Pancreas (tissue), 10 donors: ENCODE measurements around the gene MRPL48. TPM values are rescaled to one million over a fixed set of nuclear protein-coding genes. Genes with fewer than 3 reads are reported as not detected.

Source experiments
- ATAC-seq, 4 donors: fragments of 200-7000 bp; cut with Tn5 transposase; one replicate each; pipeline versions ENCODE4 v1.8.0 to v1.9.1; 2020; ENCODE audit warnings: mild to moderate bottlenecking in 4 of 4, moderate library complexity in 4 of 4
- DNase-seq, 6 donors: peaks; one replicate each; pipeline ENCODE4 v3.0.0-alpha.2; 2020
- FAIRE-seq: peaks from 2 replicates; lab custom pipeline; 2012; peaks lifted over from hg19 to GRCh38; lab: Jason Lieb, UNC
- H3K27ac ChIP-seq, 4 donors: fragments of 200-600 bp; sonication (generic); 1 replicate in 3 of 4; 2 replicates in 1 of 4; pipeline versions ENCODE4 v1.5.0 to v1.8.0; 2020
- H3K27me3 ChIP-seq, 4 donors: fragments of 200-600 bp; one replicate each; pipeline ENCODE4 v1.8.0; 2021
- H3K36me3 ChIP-seq, 3 donors: fragments of 200-600 bp; sonication (generic) in 1 of 3; one replicate each; pipeline versions ENCODE4 v1.5.0 to v1.8.0; 2020 to 2021
- H3K4me1 ChIP-seq, 3 donors: fragments of 200-600 bp; one replicate each; pipeline ENCODE4 v1.8.0; 2021
- H3K4me3 ChIP-seq, 4 donors: fragments of 200-600 bp; sonication (generic) in 2 of 4; one replicate each; pipeline versions ENCODE4 v1.5.0 to v1.8.0; 2020 to 2021
- H3K9me3 ChIP-seq, 4 donors: fragments of 200-600 bp; one replicate each; pipeline ENCODE4 v1.8.0; 2021
- CTCF ChIP-seq, 4 donors: fragments of 200-600 bp; sonication (generic) in 3 of 4; IDR thresholded peaks; one replicate each; pipeline versions ENCODE4 v1.5.0 to v1.8.0; 2021; ENCODE audit warnings: antibody characterized with exemption in 4 of 4
- WGBS, 2 donors: extraction: QIAGEN DNeasy Blood & Tissue Kit; methylation state at CpG; one replicate each; pipeline ENCODE4 v1.1.7; 2013; 5-methylcytosine and 5-hydroxymethylcytosine counted together
- intact Hi-C, 3 donors: fragments of 100-400 bp; cut with DNase I; formaldehyde crosslinking; loops; one replicate each; pipeline versions ENCODE4 v1.11.1 to v1.14.2; 2022
- polyA plus RNA-seq, 2 donors: library from polyadenylated mRNA; stranded (reverse); fragments of 200-250 nt; gene quantifications; one replicate each; pipeline ENCODE4 v1.2.3, GENCODE V29; 2013
- total RNA-seq, 6 donors: library from RNA; stranded (reverse); fragmentation: NEBNext Ultra II Directional in 4 of 6; extraction: Animal tissue kit (Norgen Biotek cat#: 25700) in 4 of 6; gene quantifications; one replicate each; pipeline versions ENCODE4 v1.2.1 to v1.2.4, GENCODE V29; 2021 to 2023
- donor health status: healthy with polysubstance abuse.
- donor health status: DM: no; HTN: no; CAD: no; lungs with moderate emphysema.
- donor health status: DM: no; HTN: no; CAD: no.
- donor health status: control.
- donor health status: control.
- donor health status: Bipolar disorder and iron deficiency.
- donor health status: DM: yes; HTN: yes; CAD: no.
- donor health status: DM: no; HTN: no; CAD: no.
- donor health status: DM: no; HTN: no; CAD: no.
- donor health status: DM: yes; HTN: yes; CAD: no.

Gene MRPL48
- total and polyA plus RNA-seq, 8 donors = 11.8 to 22.5 (median 17.5) TPM

GRCh38 chr11:73752903-73753302 lies 34.8 kb upstream of the MRPL48 start:
- H3K4me1 ChIP-seq = peaks cover 6 to 25% (median 10%) of the 10 kb centered on the region in 3 donors
- no peaks in the 10 kb centered on the region for H3K27me3 ChIP-seq
- H3K27ac ChIP-seq = peak overlapping the region in 1 of 4 donors; percentile 29
- intact Hi-C loops = no loop called here
- no peaks in the 10 kb centered on the region for H3K9me3 ChIP-seq
- no peak overlapping the region for H3K4me3 ChIP-seq
- H3K36me3 ChIP-seq = no peaks in the 10 kb centered on the region
- WGBS, 2 donors = 56% methylated on average over 7 of the region's 7 CpGs
- no peak for FAIRE-seq
- ATAC-seq = peak in 2 of 4 donors; percentile 53 to 54
- TF ChIP-seq CTCF (IDR thresholded peaks at IDR 0.05) = no peak
- no peak for DNase-seq

GRCh38 chr11:73753938-73754337 lies 33.7 kb upstream of the MRPL48 start:
- Histone ChIP-seq H3K27me3 (no peaks in the 10 kb centered on the region), H3K36me3 (no peaks in the 10 kb centered on the region), H3K9me3 (no peaks in the 10 kb centered on the region), H3K4me3 (no peak overlapping the region), H3K4me1 (peaks cover 14 to 27% (median 14%) of the 10 kb centered on the region in 3 donors), H3K27ac (no peak overlapping the region)
- WGBS, 2 donors = 64 to 71% methylated on average over 1 of the region's 1 CpG
- ATAC-seq = no peak
- no peak for FAIRE-seq
- TF ChIP-seq CTCF (IDR thresholded peaks at IDR 0.05) = no peak
- intact Hi-C loops = no loop called here
- DNase-seq = no peak

- DNase-seq (no peak), FAIRE-seq (no peak), ATAC-seq (no peak)
- H3K27ac ChIP-seq = no peak overlapping the region
- H3K36me3 ChIP-seq = no peaks in the 10 kb centered on the region
- H3K4me3 ChIP-seq = no peak overlapping the region
- peaks cover 14 to 21% (median 19%) of the 10 kb centered on the region in 3 donors for H3K4me1 ChIP-seq
- intact Hi-C loops = no loop called here
- H3K27me3 ChIP-seq = no peaks in the 10 kb centered on the region
- no peak for TF ChIP-seq CTCF (IDR thresholded peaks at IDR 0.05)
- H3K9me3 ChIP-seq = no peaks in the 10 kb centered on the region
Measured at GRCh38 chr11:73755670-73756069, 32.0 kb upstream of the MRPL48 start.

GRCh38 chr11:73757598-73757997 lies 30.1 kb upstream of the MRPL48 start:
- DNase-seq (no peak), FAIRE-seq (no peak), ATAC-seq (no peak)
- no peak overlapping the region for H3K27ac ChIP-seq
- H3K36me3 ChIP-seq = no peaks in the 10 kb centered on the region
- WGBS, 2 donors = 80 to 87% methylated on average over 5 of the region's 5 CpGs
- TF ChIP-seq CTCF (IDR thresholded peaks at IDR 0.05) = no peak
- H3K4me3 ChIP-seq = no peak overlapping the region
- H3K9me3 ChIP-seq = no peaks in the 10 kb centered on the region
- peaks cover 12 to 19% (median 14%) of the 10 kb centered on the region in 3 donors for H3K4me1 ChIP-seq
- intact Hi-C loops = no loop called here
- no peaks in the 10 kb centered on the region for H3K27me3 ChIP-seq

- intact Hi-C loops = no loop called here
- peaks cover 11 to 19% (median 14%) of the 10 kb centered on the region in 3 donors for H3K4me1 ChIP-seq
- DNase-seq = no peak
- no peaks in the 10 kb centered on the region for H3K36me3 ChIP-seq
- H3K27me3 ChIP-seq = no peaks in the 10 kb centered on the region
- no peak for ATAC-seq
- FAIRE-seq = no peak
- no peak for TF ChIP-seq CTCF (IDR thresholded peaks at IDR 0.05)
- H3K4me3 ChIP-seq = peak overlapping the region in 2 of 4 donors; percentile 72 to 76
- H3K9me3 ChIP-seq = no peaks in the 10 kb centered on the region
- no peak overlapping the region for H3K27ac ChIP-seq
- WGBS, 2 donors = 24 to 54% methylated on average over 1 of the region's 1 CpG
Measured at GRCh38 chr11:73758451-73758850, 29.2 kb upstream of the MRPL48 start.
